ENCODE measurements around the gene TULP3.

Gene TULP3

DNA sequence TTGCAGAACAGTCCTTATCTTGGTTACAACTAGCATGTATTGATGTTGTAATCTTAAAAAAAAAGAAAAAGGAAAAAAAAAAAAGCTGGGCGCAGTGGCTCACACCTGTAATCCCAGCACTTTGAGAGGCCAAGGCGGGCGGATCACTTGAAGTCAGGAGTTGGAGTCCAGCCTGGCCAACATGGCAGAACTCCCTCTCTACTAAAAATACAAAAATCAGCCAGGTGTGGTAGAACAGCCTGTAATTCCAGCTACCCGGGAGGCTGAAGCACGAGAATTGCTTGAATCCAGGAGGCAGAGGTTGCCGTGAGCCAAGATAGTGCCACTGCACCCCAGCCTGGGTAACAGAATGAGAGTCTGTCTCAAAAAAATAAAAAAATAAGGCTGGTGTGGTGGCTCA is 42.9 kb downstream of the TULP3 start:
- Mint-ChIP-seq H3K9me3 (no peaks in the 10 kb centered on the region), H3K4me3 (no peak overlapping the region), H3K27me3 (no peaks in the 10 kb centered on the region), H3K4me1 (ENCODE audit: low read depth) (no peaks in the 10 kb centered on the region), H3K36me3 (ENCODE audit: low read depth) (peaks cover 51% of the 10 kb centered on the region), H3K27ac (no peak overlapping the region)
- no peak for DNase-seq

DNA sequence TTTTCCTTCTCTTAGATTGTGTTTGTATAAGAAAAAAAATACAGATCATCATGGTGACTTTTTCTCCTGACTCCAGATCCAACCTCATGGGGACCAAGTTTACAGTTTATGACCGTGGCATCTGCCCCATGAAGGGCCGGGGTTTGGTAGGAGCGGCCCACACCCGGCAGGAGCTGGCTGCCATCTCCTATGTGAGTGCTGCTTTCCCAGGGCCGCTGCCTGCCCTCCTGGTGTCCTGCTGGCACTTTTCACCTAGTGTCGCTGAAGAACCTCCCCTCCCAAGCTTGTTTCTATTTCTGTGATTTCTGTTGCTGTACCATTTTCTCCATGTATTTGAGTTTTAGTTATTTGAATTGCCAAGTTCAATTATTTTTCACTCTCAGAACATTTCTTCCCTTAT is 43.7 kb downstream of the TULP3 start:
- Mint-ChIP-seq H3K9me3 (no peaks in the 10 kb centered on the region), H3K27me3 (no peaks in the 10 kb centered on the region), H3K4me3 (no peak overlapping the region), H3K27ac (peak overlapping the region; percentile 44), H3K36me3 (ENCODE audit: low read depth) (peaks cover 54% of the 10 kb centered on the region), H3K4me1 (ENCODE audit: low read depth) (no peaks in the 10 kb centered on the region)
- no peak for DNase-seq

DNA sequence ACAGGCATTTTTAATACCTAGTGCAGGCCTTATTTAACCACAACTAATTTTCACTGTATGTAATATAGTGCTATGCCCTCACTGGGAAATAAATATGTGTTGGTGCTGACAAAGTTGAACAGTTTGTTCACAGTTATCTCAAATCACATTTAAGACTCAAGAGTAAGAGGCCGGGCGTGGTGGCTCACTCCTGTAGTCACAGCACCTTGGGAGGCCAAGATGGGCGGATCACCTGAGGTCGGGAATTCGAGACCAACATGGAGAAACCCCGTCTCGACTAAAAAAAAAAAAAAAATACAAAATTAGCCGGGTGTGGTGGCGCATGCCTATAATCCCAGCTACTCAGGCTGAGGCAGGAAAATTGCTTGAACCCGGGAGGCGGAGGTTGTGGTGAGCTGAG is 45.6 kb downstream of the TULP3 start:
- no peak for DNase-seq
- Mint-ChIP-seq H3K4me3 (no peak overlapping the region), H3K27ac (no peak overlapping the region), H3K9me3 (no peaks in the 10 kb centered on the region), H3K4me1 (ENCODE audit: low read depth) (no peaks in the 10 kb centered on the region), H3K36me3 (ENCODE audit: low read depth) (peaks cover 52% of the 10 kb centered on the region), H3K27me3 (no peaks in the 10 kb centered on the region)

DNA sequence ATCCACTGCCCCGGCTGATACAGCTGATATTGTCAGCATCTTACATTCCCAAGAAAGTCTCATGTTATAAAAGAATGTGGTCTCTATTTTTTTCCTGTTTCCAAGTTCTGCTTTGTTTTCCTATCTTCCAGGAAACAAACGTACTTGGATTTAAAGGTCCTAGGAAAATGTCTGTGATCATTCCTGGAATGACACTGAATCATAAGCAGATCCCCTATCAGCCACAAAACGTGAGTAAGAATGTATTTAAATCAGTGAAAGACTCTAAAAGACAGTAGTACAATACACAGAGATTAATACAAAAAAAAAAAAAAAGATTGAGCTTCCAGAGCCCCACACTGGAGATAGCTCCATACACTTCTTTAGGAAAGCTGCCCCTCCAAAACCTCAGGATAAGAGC is 46.8 kb downstream of the TULP3 start:
- H3K4me1 Mint-ChIP-seq (ENCODE audit: low read depth) = no peaks in the 10 kb centered on the region
- H3K9me3 Mint-ChIP-seq = no peaks in the 10 kb centered on the region
- H3K36me3 Mint-ChIP-seq (ENCODE audit: low read depth) = peaks cover 47% of the 10 kb centered on the region

DNA sequence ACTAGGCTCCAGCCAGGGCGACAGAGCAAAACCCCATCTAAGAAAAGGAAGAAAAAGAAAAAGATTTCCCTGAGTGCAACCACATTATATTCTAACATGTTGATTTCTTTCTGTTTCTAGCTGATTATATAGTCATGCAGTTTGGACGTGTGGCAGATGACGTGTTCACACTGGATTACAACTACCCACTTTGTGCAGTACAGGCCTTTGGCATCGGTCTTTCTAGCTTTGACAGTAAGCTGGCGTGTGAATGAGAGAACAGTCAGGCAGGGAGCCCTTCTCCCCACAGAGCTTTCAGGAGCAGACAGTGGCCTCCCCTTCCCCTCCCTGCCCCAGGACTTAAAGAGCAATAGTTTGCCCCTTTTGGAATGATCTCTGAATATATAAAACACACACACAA is 48.5 kb downstream of the TULP3 start:
- H3K4me3 Mint-ChIP-seq = no peak overlapping the region
- H3K27ac Mint-ChIP-seq = no peak overlapping the region
- no peaks in the 10 kb centered on the region for H3K9me3 Mint-ChIP-seq
- peaks cover 38% of the 10 kb centered on the region for H3K36me3 Mint-ChIP-seq (ENCODE audit: low read depth)
- no peak for DNase-seq
- no peaks in the 10 kb centered on the region for H3K27me3 Mint-ChIP-seq
- no peaks in the 10 kb centered on the region for H3K4me1 Mint-ChIP-seq (ENCODE audit: low read depth)

More for the DNA sequence above, 46.8 kb downstream of the TULP3 start:
- Mint-ChIP-seq H3K27me3 (no peaks in the 10 kb centered on the region), H3K4me3 (no peak overlapping the region), H3K27ac (no peak overlapping the region)
- DNase-seq = no peak

DNA sequence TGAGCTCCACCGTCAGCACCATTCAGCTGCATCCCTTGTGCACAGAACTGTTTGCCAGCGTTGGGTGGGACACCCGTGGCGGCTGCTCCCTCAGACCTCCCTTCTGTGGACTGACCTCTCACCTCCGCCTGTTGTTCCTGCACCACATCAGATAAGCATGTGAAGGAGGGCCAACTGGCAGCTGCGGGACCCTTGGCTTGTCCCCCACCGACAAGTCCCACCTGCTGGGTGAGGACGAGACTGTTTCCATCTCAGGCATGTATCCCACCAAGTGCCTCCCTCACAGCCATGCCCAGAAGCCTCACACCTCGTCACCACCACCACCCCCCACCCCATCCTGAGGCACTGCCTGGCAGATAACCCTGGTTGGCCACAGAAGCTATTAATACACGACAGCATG is 49.9 kb downstream of the TULP3 start:
- no peak overlapping the region for H3K27ac Mint-ChIP-seq
- peaks cover 3% of the 10 kb centered on the region for H3K4me1 Mint-ChIP-seq (ENCODE audit: low read depth)
- DNase-seq = no peak
- H3K9me3 Mint-ChIP-seq = no peaks in the 10 kb centered on the region
- H3K27me3 Mint-ChIP-seq = no peaks in the 10 kb centered on the region
- peaks cover 25% of the 10 kb centered on the region for H3K36me3 Mint-ChIP-seq (ENCODE audit: low read depth)
- no peak overlapping the region for H3K4me3 Mint-ChIP-seq

DNA sequence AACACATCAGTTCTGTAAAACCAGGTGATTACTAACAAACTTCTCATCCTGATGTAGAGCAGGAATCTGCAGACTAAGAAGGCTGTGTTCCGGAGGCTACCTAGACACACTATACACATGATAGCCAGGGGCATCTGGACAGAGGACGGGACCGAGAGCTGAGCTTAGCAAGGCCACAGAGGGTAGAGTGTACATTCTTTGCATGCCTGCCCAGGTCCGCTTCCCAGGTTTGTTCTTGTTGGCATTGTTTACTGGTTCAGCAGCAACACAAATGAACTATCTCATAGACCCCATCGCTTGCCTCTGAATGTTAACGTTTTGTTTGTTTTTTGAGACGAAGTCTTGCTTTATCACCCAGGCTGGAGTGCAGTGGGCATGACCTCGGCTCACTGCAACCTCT is 50.8 kb downstream of the TULP3 start:
- Mint-ChIP-seq H3K27me3 (no peaks in the 10 kb centered on the region), H3K9me3 (no peaks in the 10 kb centered on the region), H3K27ac (no peak overlapping the region), H3K36me3 (ENCODE audit: low read depth) (peaks cover 24% of the 10 kb centered on the region), H3K4me1 (ENCODE audit: low read depth) (peaks cover 3% of the 10 kb centered on the region), H3K4me3 (no peak overlapping the region)
- DNase-seq = no peak

DNA sequence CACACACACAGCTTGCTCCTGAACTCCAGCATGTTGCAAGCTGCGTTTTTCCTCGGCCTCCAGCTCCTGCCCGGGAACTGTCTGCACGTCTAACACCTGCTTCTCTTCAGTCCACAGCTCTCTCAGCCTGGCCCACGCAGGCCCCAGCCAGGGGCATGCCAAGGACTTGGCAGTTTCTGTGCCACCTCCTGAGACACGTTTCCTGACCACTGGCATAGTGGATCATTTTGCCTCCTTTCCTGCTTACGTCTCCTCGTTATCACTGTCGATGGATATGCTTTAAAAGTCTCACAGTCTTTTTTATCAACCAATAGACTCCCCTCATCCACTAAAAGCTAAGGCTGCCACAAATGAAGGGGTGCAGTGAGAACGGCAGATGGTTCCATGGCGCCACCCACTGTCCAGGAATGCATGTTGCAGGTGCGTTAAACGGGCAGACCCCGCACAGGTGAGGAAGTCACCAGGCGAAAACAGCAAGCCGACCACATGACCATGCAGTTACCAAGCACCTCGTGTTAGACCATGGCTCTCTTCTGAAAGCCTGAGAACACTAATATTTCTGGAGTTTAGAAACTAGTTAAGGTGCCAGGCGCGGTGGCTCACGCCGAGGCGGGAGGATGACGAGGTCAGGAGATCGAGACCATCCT is 53.8 kb downstream of the TULP3 start:
- peaks cover 3% of the 10 kb centered on the region for H3K4me1 Mint-ChIP-seq (ENCODE audit: low read depth)
- peaks cover 4% of the 10 kb centered on the region for H3K27me3 Mint-ChIP-seq
- no peaks in the 10 kb centered on the region for H3K9me3 Mint-ChIP-seq
- no peak overlapping the region for H3K27ac Mint-ChIP-seq
- H3K36me3 Mint-ChIP-seq (ENCODE audit: low read depth) = peaks cover 11% of the 10 kb centered on the region
- H3K4me3 Mint-ChIP-seq = no peak overlapping the region
- DNase-seq = peak; percentile 73

DNA sequence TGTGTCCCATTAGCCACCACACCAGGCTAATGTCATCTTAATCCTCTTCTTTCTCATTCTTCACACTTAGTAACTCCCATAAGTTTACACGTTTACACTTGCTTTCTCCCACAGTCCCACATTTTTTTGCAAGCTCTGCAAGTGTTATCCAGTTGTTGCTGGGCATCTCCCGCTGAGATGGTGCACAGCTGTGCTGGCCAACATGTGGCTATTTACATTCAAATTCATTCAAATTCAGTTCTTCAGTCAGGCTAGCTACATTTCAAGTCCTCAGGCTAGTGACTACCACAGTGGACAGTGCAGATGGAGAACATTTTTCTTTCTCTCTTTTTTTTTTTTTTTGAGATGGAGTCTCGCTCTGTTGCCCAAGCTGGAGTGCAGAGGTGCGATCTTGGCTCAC is 58.7 kb downstream of the TULP3 start:
- Mint-ChIP-seq H3K27me3 (peaks cover 14% of the 10 kb centered on the region), H3K4me3 (no peak overlapping the region), H3K36me3 (ENCODE audit: low read depth) (no peaks in the 10 kb centered on the region), H3K27ac (no peak overlapping the region), H3K9me3 (no peaks in the 10 kb centered on the region), H3K4me1 (ENCODE audit: low read depth) (peaks cover 3% of the 10 kb centered on the region)
- DNase-seq = no peak

DNA sequence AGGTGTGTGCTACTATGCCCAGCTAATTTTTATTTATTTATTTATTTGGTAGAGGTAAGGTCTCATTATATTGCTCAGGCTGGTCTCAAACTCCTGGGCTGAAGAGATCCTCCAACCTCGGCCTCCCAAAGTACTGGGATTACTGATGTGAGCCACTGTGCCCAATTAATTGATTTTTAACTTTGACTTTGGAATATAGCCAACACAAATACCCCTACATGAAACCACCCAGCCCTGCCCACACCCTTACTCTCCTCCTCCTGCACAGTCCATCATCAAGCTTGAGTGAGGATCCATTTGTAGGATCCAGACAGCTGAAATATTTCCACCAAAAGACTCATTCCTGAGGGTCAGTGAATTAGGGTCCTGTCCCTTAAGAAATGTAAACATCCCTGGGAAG is 65.2 kb downstream of the TULP3 start:
- Mint-ChIP-seq H3K27ac (no peak overlapping the region), H3K4me3 (no peak overlapping the region), H3K36me3 (ENCODE audit: low read depth) (no peaks in the 10 kb centered on the region), H3K27me3 (peaks cover 45% of the 10 kb centered on the region), H3K4me1 (ENCODE audit: low read depth) (peaks cover 18% of the 10 kb centered on the region), H3K9me3 (no peaks in the 10 kb centered on the region)
- no peak for DNase-seq

DNA sequence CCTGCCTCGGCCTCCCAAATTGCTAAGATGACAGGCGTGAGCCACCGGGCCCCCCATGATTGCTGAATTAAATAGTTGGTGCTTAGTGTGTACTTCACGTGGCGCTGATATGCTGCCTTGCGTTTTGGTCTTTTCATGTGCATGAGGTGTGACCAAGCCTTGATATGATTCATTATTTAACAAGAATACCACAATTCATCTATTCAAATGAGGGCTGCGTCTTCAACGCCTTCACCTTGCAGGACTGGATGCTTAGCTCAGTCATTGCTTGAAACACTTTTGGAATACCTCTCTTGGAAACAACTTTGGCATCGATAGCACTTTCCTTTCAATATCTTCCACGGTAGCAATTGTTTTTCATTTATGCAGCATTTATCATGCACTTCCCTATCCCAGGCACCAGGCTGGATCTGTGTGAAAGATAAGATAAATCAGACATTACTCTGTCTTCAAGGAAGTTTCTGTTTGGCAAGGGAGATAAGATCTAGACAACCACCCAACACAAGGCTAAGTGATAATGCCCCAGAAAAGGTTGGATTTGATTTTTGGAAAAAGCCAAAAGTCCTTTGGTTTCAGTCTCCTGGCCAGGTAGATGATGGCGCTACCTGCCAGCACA is 67.2 kb downstream of the TULP3 start:
- no peak for DNase-seq
- no peak overlapping the region for H3K27ac Mint-ChIP-seq
- no peaks in the 10 kb centered on the region for H3K9me3 Mint-ChIP-seq
- no peaks in the 10 kb centered on the region for H3K36me3 Mint-ChIP-seq (ENCODE audit: low read depth)
- no peak overlapping the region for H3K4me3 Mint-ChIP-seq
- peaks cover 57% of the 10 kb centered on the region for H3K27me3 Mint-ChIP-seq
- peaks cover 19% of the 10 kb centered on the region for H3K4me1 Mint-ChIP-seq (ENCODE audit: low read depth)

DNA sequence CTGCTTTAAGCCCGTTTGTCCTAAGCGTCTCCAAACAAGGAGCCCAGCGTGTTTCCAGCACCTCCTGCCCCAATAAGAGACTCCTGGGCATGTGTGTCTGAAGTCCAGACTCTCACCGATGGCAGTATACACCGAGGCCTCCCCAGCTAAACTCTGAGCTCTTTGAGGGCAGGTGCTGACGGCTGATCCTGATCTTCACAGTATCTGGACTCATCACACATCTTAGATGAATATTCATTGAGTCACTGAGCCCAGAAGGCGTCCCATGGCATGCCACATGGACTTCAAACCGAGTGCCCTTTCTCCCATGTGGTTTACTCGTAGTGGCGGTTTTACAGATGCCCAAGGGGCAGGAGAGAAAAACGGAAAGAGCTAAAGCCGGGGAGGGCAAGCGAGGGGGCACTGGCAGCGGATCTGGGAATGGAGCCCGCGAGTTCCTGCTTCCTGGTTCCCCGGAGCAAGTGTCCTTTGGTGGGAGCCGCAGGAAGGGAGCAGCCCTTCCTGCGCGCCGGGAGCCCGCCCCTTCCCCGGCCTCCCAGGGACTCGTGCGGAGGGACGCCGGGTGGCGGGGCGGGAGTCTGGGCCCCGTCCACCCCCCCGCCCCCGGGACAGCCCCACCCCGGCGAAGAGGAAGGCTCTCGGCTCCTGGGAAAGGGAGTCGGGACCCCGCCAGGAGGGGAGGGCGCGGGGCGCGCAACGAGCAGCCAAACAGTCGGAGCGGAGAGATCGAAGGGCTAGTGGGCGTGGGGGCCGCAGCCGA is 67.9 kb downstream of the TULP3 start:
- H3K9me3 Mint-ChIP-seq = no peaks in the 10 kb centered on the region
- peak overlapping the region; percentile 71 for H3K4me3 Mint-ChIP-seq
- H3K36me3 Mint-ChIP-seq (ENCODE audit: low read depth) = no peaks in the 10 kb centered on the region
- H3K27ac Mint-ChIP-seq = peak overlapping the region; percentile 23
- peak; percentile 33 for DNase-seq
- peaks cover 64% of the 10 kb centered on the region for H3K27me3 Mint-ChIP-seq
- peaks cover 19% of the 10 kb centered on the region for H3K4me1 Mint-ChIP-seq (ENCODE audit: low read depth)

DNA sequence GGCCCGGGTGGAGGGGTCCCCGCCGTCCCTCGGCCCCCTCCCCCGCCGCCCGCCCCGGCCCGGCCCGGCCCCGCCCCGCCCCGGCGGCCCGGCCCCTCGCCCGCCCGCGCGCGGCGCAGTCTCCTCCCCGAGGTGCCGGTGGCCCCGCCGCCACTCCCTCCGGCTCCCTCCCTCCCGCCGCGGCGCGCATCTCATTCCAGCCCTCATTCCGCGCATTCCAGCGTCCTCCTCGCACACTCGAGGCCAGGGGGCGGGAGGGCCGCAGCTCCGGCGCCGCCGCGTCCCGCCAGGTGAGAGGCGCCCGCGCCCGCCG is 68.5 kb downstream of the TULP3 start, which contains the start of gene TEAD4:
Gene TEAD4 (plus strand): TSS at position 206 of the 313 bp plus-strand sequence.
- Mint-ChIP-seq H3K4me3 (peak within 1 kb of the TSS; percentile 71), H3K27me3 (peaks cover 69% of the 10 kb centered on the region), H3K36me3 (ENCODE audit: low read depth) (no peaks in the 10 kb centered on the region), H3K27ac (peak within 1 kb of the TSS; percentile 23), H3K9me3 (no peaks in the 10 kb centered on the region), H3K4me1 (ENCODE audit: low read depth) (peaks cover 19% of the 10 kb centered on the region)
- DNase-seq = peak; percentile 56

DNA sequence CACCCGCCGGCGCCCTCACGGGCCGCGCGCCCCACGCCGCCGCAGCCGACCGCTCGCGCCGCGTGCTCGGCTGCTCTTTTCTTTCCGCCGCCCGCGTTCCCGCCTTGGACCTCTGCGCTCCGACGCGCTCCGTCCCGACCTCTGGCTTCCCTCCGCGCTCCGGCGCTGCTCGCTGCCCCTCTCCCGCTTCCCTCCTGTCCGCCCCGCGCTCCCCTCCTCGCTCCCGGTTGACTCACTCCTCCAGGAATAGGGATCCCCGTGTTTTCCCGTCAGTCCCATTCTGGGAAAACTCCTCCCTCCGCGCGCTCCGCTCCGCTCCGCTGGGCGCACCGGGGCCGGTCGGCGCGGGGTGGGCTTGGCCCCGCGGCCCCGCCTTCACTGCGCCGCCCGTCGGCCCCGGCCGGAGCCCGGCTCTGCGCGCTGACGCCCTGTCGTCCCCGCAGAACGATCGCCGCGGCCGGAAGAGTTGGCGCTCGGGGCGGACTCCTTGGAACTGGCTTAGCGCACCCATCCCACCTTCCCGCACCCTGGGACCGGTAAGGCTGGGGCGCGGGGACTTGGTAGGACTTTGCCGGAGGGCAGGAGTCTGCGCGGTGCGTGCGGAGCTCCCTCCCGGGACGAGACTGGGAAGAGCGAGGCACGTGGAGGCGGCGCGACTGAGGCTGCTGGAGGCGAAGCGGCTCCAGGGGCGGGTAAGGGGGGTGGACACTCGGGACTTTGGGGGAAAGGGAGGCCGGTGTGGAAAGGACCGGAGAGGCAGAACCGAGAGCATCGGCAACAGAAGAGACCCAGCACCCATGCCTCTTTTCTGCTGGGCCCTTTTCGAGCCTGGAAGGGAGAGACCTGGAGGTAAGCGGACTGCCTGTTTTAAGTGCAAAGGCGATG is 69.1 kb downstream of the TULP3 start:
- Mint-ChIP-seq H3K36me3 (ENCODE audit: low read depth) (no peaks in the 10 kb centered on the region), H3K27ac (no peak overlapping the region), H3K9me3 (no peaks in the 10 kb centered on the region), H3K4me1 (ENCODE audit: low read depth) (peaks cover 19% of the 10 kb centered on the region), H3K4me3 (peak overlapping the region; percentile 61), H3K27me3 (peaks cover 73% of the 10 kb centered on the region)
- peak; percentile 50 for DNase-seq

Measured in activated T-cell treated with anti-CD3 and anti-CD28 coated beads, Interleukin-2, amount 50 U/mL, for 24 hours (primary cell).